Stimulated activated CD4-positive, alpha-beta T cell treated with anti-CD3 and anti-CD28 coated beads, Interleukin-1b, Interleukin-23, amount 100 ng/mL, for 48 hours (primary cell): ENCODE measurements around the gene RUFY2.

Experiments
- DNase-seq: peaks from one replicate; pipeline ENCODE4 v3.0.0-alpha.2; 2020

The RUFY2 gene

DNA sequence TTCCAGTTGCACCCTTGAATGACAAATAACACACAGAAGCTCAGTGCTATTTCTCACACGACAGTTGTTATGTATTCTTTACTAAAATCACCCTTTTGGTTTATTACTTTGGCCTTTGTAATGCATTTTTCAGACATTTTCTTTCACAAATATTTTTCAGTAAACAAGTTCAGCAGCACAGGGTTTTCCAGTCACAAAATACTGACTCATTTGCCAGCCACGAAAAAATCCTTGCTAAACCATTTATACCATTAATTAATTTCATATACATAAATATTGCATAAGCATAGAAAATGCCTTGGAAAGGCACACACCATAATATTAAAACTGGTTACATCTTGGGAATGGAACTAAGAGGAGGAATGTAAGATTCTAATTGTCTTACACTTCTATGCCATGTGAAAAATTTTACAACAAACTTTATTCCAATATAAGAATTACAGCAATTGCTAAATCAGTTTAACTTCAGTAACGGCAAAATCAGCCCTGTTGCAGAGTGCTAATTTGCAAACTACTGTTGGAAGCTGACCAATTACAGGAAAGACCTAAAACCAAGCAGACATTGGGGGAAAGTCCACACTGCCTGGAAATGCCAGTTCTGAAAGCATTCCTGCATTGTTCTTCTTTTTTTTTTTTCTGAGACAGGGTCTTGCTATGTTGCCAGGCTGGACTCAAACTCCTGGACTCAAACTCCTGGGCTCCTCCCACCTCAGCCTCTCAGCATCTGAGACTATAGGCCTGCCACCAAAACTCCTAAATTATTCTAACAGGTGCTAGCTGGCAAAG, 42.8 kb downstream of the RUFY2 start:
- no peak for DNase-seq

DNA sequence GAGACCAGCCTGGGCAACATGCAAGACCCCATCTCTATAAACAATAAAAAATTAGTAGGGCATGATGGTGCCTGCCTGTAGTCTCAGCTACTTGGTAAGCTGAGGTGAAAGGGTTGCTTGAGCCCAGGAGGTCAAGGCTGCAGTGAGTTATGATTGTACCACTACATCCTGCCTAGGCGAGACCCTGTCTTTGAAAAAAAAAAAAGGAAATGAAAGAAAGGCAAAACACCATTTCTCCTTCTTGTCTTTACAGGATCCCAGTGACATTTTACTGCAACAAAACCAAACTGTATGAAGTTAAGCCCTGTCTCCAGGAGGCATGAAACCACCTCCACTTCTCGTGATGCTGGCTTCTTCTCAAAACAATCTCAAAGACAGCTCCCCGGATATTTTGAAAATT, 44.5 kb downstream of the RUFY2 start:
- no peak for DNase-seq

DNA sequence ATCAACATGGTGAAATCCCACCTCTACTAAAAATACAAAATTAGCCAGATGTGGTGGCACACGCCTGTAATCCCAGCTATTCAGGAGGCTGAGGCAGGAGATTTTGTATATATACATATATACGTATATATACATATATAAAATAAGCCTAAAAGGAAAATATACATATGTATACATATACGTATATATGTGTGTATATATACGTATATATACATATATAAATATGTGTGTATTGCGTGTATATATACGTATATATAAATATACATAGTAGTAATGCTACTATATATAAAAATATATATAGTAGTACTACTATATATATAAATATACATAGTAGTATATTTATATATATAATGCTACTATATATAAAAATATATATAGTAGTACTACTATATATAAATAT, 47.9 kb downstream of the RUFY2 start:
- no peak for DNase-seq

DNA sequence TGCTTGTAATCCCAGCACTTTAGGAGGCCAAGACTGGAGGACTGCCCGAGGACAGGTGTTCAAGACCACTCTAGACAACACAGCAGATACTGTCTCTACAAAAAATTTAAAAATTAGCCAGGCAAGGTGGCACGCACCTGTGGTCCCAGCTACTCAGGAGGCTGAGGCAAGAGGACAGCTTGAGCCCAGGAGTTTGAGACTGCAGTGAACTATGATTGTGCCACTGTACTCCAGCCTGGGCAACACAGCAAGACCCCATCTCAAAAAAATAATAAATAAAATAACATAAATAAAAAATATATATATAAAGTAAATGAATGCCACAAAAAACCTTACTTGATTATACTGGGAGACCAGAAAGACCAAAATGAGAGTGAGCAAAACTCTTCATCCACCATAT, 53.5 kb downstream of the RUFY2 start:
- DNase-seq = no peak

DNA sequence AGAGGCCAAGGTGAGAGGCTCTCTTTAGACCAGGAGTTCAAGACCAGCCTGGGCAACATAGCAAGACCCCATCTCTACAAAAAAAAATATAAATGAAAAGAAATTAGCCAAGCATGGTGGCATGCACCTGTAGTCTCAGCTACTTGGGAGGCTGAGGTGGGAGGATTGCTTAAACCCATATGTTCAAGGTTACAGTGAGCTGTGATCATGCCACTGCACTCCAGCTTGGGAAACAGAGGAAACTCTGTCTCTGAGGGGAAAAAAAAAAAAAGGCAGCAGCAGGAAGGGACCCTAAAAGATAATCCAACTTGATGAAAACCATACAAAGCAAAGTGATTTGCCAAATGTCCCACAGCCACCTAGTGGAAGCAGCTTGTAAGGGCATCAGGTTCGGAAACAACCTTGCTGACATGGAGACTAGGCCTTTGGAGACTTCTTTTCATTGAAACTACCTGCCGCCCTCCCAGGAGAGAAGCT, 58.8 kb downstream of the RUFY2 start:
- peak; percentile 29 for DNase-seq

DNA sequence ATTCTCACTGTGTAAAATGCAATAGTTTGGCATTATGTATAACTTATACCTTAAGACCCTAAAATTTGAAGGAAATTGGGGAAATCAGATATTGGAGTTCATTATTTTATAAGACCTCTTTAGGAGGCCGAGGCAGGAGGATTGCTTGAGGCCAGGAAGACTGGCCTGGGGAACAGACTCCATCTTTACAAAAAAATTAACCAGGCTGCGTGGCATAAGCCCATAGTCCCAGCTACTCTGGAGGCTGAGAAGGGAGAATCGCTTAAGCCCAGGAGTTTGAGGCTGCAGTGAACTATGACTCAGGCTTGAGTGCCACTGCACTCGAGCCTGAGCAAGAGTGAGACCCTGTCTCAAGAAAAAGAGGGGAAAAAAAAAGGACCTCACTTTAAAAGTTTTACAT, 60.3 kb downstream of the RUFY2 start:
- DNase-seq = no peak

DNA sequence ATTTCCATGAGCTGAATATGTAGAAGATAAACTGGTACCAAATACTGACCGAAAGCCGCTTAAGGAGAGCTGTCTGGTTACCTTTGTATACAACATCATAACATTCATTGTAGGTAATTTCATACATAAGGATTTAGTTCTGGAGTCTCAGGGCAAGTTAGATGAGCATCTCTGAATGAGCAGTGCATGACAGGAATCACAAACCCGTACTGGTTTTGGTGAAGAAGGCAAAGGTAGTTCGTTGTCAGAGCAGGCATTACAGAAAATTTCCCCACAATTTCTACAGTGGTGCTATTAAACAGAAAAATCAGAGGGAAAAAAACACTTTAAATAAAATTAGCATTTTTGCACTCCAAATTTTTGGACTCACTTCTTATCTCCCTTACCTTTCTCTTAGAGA, 61.5 kb downstream of the RUFY2 start:
- no peak for DNase-seq

DNA sequence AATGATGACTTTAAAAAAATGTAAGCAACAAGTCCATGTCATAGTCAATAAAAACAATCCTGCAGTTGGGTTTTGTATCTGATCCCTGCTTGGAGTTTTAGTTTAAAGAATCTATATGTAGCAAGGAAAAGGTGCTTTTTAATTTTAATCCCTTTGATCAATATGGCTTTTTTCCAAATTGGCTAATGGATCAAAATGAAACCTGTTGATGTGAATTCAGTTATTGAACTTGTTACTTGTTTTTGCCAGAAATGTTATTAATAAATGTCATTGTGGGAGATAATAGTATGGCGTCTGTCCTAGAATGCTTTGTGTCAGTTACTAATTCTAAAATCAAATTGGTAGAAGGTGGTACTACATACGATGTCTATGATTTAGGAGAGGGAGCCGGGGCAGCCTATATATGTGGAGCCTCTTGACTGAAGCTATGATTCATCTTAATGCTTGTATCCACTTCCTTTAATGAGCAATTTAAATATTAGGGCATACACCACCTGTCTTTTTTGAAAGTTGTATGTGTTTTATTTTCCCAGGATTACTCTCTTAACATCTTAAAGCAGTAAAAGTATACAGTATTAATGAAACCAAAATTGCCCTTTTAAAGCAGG, 64.1 kb downstream of the RUFY2 start:
- no peak for DNase-seq

DNA sequence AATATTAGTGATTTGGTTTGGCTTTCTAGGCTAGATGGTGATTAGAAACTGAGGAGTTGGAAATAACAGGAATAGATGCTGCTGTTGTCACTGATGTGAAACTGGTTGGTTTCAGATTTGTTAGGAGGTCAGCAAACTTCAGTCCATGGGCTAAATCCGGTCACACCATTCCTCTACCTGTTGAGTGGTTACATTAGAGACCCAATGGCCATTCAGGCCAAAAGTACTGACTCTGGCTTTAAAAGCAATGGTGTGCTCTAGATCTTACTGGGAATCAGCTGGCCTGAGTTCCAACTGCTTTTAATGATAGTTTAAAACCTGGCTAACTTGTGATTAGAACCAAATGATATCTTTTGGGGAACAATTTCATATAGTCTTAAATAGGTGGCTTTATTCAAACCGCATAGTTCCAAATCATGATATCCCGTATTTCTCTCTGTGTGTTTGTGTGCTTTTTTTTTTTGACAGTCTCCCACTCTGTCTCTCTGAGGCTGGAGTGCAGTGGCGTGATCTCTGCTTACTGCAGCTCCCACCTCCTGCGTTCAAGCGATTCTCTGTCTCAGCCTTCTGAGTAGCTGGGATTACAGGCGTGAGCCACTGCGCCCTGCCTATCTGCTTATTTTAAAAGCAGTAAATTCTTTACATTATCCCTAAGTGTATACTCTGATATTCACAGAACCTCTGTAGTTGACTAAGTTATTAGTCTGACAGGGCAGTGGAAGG, 66.6 kb downstream of the RUFY2 start:
- DNase-seq = no peak

DNA sequence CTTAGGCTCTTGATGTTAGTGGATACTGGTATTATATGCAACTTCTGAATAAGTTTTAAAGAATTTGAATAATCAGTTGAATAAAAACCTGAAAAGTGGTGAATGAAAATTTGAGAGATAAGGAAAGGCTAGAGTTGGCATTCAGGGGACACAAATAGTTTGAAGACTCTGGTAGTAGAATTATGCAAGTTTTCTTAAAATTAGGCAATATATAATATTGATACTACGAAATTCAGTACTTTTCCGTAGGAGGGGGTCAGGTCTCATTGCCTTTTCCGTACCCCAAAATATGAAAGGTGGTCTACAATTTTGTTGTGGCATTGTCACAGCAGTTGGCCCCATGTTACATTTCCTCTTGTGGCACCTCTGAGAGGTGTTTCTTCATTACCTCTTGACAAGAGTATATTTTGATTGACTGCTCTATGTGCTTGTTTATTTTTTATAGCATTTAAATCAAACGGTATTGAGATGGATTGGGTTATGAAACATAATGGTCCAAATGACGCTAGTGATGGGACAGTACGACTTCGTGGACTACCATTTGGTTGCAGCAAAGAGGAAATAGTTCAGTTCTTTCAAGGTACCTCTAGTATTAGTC, 70.2 kb downstream of the RUFY2 start:
- no peak for DNase-seq

DNA sequence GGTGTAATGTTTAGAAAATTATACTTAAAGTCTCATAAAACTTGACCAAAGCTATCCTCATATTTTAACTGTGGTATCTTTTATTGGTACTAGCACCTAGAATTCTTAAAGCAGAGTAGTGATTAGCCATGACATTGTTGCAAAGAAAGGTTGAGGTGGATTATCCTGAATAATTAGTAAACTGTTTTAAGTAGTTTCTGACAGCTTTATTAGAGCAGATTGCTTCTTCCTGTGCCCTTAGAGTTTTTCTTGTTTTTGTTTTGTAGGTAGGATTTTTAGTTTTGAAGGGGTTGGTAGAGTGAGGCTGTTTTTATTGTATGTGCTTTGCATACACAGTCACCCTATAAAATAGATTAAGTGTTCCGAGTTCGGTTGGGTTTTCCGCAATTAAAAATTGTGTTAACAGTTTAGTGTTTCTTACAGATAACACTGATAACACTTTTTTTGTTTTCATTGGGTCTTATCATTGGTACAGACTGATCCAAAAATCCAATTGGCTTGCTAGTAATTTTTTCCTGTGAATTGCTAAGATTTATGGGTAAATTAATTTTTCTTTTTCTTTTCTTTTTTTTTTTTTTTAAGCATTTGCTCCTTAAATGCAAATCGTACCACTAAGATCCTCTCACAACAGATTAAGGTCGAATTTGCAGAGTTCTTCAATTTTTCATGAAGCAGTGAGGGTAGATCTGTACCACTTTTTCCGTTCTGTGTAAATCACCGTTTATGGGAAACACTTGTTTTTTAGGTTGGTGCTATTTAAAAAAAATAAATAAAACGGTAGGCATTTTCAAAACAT, 72.2 kb downstream of the RUFY2 start:
- no peak for DNase-seq

DNA sequence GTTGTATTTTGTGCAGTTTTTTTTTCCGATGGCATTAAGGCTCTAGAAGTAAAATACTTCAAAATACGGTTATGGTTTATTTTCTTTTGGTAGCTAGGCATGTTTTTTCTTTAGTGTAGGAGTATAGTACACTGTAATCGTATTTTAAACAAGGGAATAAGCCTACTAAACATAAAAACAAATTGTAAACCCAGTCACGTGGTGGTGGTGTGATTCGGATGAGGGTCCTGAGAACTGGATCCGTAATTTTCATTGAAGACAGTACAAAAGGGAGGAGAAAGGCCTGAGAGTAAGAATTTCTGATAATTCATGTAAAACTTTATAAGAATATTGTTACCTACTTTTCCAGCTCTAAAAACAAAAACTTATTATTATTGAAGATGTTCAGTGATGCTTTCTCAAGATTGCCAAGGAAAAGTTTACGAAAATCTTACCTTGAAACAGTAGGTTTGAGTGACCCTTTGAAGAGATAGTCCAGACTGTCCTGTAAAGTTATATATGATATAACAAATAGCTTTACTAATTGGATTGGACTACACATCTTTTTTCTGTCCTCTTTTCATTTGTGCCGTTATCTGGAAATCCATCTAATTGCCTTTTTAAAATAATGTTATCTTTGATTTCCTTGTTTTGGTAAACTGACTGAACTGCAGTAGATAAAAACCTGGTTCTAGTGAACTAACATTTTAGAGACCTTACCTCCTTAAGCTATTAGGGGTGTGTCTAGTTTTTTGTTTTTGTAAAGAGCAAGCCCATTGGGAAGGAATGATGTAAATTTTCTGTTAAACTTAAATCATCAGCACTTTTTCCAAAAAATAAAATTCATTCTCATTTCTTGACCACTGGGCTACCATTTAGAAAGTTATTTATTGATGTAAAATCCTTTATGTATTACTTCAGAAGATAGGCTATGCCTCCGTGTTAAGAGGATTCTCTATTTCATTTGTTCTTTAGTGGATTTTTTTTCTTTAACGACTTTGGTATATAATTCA, 73.3 kb downstream of the RUFY2 start:
- DNase-seq = no peak

DNA sequence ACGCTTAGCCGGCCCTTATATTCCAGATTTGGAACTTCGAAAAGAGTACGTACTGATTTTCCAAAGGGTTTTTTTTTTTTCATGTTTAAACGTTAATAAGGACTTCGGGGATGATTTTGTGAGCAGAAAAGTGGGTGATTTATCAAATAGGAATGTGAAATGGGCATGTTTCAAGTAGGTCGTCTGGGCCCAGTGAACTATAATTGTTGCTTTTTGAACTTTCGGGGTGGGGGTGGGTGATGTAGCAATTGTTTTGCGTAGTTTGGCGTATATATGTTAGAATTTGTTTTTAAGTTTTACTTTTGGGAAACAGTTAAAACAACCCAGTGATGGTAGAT, 74.0 kb downstream of the RUFY2 start:
- no peak for DNase-seq

DNA sequence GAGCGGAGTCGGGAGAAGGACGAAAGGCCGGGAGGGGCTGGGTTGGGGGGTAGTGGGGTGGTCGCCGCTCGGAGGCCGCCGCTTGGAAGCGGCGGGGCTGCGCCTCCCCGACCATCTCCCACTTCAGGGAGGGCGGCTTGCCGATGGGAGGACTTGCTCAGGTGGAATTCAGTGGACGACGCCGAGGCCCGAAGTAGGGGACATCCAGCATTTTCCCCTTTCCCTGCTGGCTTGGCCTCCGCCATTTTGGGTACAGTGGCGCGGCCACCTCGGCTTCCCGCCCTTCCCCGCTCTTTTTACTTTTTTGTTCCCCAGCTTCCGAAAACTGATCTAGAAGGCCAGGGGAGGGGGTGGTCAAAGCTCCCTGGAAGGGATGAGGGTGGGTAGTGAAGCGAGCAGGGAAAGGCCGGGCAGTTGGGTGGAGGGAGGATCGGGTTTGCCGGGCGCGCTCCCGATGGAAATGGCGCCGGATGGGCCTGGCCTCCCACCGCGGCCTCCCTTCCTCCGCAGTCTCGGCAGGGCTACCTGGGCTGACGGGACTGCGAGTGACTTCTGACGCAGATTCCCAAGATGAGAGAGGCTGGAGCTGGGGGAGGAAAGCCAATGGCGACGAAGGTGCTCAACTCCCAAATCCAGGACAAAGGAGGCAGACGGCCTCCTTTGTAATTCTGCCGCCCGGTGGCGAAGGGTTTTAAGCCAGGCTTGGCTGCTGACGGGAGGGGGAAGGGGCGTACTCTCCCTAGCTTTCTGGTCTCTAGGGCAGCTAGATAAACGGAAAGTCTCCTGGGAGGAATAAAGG, 74.6 kb downstream of the RUFY2 start, which contains the start of gene PBLD:
TSS of gene PBLD (minus strand) at position 670 of the 799 bp plus-strand sequence. CDS start 26,084 bp downstream, outside the sequence.
- DNase-seq = peak; percentile 60

DNA sequence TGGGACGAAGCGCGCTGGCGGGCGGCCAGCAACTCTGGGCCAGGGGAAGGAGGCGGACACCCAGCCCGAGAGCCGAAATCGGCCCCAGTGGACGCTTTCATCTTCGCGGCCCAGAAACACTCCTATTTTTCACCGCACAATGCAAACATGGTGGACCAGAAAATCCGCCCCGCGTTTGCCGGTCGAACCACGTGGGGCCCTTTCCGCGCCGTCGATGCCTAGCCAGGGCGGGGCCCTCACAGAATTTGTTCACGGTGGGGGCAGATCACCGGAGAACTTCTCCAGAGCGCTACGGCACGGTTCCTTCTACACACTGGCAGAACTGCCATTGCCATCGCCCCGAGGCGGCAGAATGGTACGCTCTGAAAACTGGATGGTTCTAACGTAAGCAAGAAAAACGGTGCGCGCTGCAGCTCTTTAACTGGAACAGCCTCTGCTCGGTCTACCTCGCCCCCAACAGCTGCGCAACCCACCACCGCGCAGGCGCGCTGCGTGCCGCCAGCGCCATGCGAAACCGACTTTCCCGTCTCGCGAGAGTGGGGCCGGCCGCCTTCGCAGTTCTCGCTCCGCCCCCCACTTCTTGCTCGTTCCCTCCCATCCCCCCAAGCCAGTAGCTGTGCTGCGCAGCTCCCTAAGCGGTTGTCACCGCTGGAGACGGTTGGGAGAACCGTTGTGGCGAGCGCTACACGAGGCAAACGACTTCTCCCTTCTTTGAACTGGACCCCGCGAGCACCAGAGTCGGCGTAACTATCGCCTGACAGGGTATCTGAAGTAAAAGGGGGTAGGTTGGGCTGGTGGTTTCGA, 75.4 kb downstream of the RUFY2 start, which contains the start of gene HNRNPH3:
TSS of gene HNRNPH3 (plus strand) at position 610 of the 804 bp plus-strand sequence. CDS start 5,158 bp downstream, outside the sequence.
- DNase-seq = peak; percentile 98

DNA sequence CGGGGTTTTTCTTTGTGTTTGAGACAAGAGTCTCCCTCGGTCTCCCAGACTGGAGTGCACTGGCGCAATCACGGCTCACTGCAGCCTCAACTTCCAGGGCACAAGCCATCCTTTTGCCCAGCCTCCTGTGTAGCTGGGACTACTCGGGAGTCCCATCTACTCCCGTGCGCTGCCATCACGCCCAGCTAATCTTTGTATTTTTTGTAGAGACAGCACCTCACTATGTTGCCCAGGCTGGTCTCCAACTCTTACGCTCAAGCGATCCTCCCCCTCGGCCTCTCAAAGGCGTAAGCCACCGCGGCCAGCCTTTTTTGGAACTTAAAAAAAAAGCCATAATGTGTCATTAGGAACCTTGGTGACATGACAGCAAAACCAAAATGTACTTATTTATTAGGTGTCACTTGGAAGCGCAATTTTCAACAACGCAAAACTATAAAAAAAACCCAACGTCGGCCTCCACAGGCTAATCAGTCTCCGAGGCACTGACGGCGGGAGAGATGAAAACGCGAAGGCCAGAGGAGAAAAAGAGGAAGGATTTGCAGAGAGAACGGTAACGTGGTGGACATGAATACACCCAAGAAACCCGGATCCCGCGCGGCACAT, 76.1 kb downstream of the RUFY2 start:
- peak; percentile 16 for DNase-seq

DNA sequence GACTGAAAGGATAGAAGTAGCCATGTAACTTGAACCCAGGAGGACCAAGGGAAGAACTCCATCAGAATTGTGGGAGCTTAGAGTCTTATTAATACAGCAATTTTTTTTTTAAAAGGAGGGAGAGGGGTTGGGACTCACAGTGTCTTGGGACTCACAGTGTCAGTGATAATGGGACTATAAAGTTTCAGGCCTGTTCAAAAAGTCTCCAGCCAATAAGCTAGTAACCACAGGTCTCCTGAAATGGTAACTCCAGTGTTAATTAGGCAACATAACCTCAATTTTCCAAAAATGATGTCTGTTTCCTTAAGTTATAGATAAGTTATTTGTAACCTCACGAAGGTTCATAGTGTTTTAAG, 77.6 kb downstream of the RUFY2 start:
- no peak for DNase-seq

DNA sequence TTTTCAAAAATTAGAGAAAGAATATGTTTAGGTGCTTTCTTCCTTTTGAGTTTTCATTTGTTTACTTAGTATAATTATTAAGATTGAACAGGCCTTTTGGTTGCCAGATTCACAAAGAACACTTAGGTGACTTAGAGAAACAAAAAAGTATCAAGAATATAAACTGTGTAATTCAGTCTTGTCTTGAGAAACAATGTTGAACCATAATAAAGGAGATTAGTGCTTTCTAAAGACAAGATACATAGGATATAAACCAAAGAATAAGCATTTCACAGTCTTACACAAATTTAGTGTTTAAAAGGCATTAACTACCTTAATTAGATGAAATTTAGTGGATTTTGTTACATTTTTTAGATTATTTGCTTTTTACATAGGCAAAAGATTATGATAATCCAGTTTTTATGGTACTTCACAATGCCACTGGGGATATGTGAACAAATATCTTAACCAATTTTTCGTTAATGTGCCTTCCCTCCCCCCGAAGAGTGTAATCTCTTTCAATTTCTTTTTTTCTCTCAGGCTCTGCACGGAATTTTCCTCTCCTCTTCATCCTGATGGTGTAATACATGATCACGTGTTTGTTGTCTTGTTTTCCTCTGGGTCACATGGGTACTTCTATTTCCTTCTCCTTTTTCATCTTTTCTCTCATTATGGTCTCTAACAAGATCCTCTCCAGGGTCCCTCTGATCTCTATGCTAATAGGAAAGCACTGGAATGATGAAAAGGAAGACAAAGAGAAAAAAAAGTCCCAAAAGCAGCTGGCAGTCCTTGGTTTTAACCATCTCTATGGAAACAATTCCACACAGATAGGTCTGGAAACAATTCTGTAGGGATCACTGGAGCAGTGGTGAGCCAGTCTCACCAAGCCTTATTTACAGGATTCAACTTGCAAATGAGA, 78.9 kb downstream of the RUFY2 start:
- no peak for DNase-seq
